WTC11 (cell line): ENCODE results near the gene CYP4F12. TPM values are rescaled to one million over a fixed set of nuclear protein-coding genes. Genes with fewer than 3 reads are reported as not detected.

Source experiments
- ATAC-seq: fragments of 200-7000 bp; cut with Tn5 transposase; 2 replicates; pipeline ENCODE4 v1.10.0; 2021; ENCODE audit warnings: mild to moderate bottlenecking, moderate library complexity
- CTCF ChIA-PET: fragments of 300-600 bp; sonication (Branson Sonifier 250); formaldehyde crosslinking; loops from one replicate; lab custom pipeline; 2021; ENCODE audit warnings: antibody characterized with exemption; lab: Charles Lee
- POLR2A ChIA-PET: fragments of 350-600 bp; sonication (Branson Sonifier 250); formaldehyde crosslinking; loops from one replicate; lab custom pipeline; 2021; ENCODE audit warnings: antibody characterized with exemption; lab: Charles Lee
- DNase-seq: peaks from one replicate; pipeline ENCODE4 v3.0.0; 2021; ENCODE audit warnings: low spot score
- H3K27ac Mint-ChIP-seq: 2 replicates; pipeline ENCODE4 v1.8.0; 2021; ENCODE audit warnings: mixed read lengths
- H3K27me3 Mint-ChIP-seq: 2 replicates; pipeline ENCODE4 v1.8.0; 2021; ENCODE audit warnings: low read depth, mild to moderate bottlenecking, moderate library complexity, mixed read lengths
- H3K36me3 Mint-ChIP-seq: 2 replicates; pipeline ENCODE4 v1.8.0; 2021; ENCODE audit warnings: mixed read lengths
- H3K4me1 Mint-ChIP-seq: 2 replicates; pipeline ENCODE4 v1.8.0; 2022; ENCODE audit warnings: mixed read lengths
- H3K4me3 Mint-ChIP-seq: 2 replicates; pipeline ENCODE4 v1.8.0; 2021; ENCODE audit warnings: mild to moderate bottlenecking, moderate library complexity, mixed read lengths
- H3K9me3 Mint-ChIP-seq: 2 replicates; pipeline ENCODE4 v1.8.0; 2021; ENCODE audit warnings: mixed read lengths
- ATF1 ChIP-seq: sonication (generic); formaldehyde crosslinking; IDR thresholded peaks from 2 replicates; pipeline ENCODE4 v1.8.1; 2023; ENCODE audit warnings: mild to moderate bottlenecking, moderate library complexity, missing genetic modification reagents
- ELF4 ChIP-seq: sonication (generic); formaldehyde crosslinking; IDR thresholded peaks from 2 replicates; pipeline ENCODE4 v1.8.1; 2022; ENCODE audit warnings: low read depth, mild to moderate bottlenecking, moderate library complexity, missing genetic modification reagents
- FOXJ3 ChIP-seq: sonication (generic); formaldehyde crosslinking; IDR thresholded peaks from 2 replicates; pipeline ENCODE4 v1.9.0; 2021; ENCODE audit warnings: missing genetic modification reagents, mild to moderate bottlenecking, borderline replicate concordance
- FOXK1 ChIP-seq: sonication (generic); formaldehyde crosslinking; IDR thresholded peaks from 2 replicates; pipeline ENCODE4 v1.8.0; 2022; ENCODE audit warnings: mild to moderate bottlenecking, moderate library complexity, missing genetic modification reagents
- GABPB1 ChIP-seq: sonication (generic); formaldehyde crosslinking; IDR thresholded peaks from 2 replicates; pipeline ENCODE4 v1.8.1; 2023; ENCODE audit warnings: mild to moderate bottlenecking, missing genetic modification reagents
- HMGA2 ChIP-seq: fragments of 250-450 bp; sonication (Bioruptor Pico); IDR thresholded peaks from 2 replicates; pipeline ENCODE4 v1.4.0; 2021; ENCODE audit warnings: mild to moderate bottlenecking, moderate library complexity
- IRF2 ChIP-seq: sonication (generic); formaldehyde crosslinking; IDR thresholded peaks from 2 replicates; pipeline ENCODE4 v1.8.0; 2022; ENCODE audit warnings: low read depth, missing genetic modification reagents, borderline replicate concordance
- JUN ChIP-seq: sonication (generic); formaldehyde crosslinking; IDR thresholded peaks from 2 replicates; pipeline ENCODE4 v1.8.0; 2023; ENCODE audit warnings: mild to moderate bottlenecking, missing genetic modification reagents
- MYBL2 ChIP-seq: sonication (generic); formaldehyde crosslinking; IDR thresholded peaks from 2 replicates; pipeline ENCODE4 v1.8.1; 2023; ENCODE audit warnings: mild to moderate bottlenecking, moderate library complexity, missing genetic modification reagents
- NR1H2 ChIP-seq: sonication (generic); formaldehyde crosslinking; IDR thresholded peaks from 2 replicates; pipeline ENCODE4 v1.9.0; 2021; ENCODE audit warnings: mild to moderate bottlenecking, moderate library complexity, missing genetic modification reagents
- NR3C1 ChIP-seq: sonication (generic); formaldehyde crosslinking; conservative IDR thresholded peaks from 2 replicates; pipeline ENCODE4 v1.8.1; 2023; ENCODE audit warnings: low read depth, mild to moderate bottlenecking, missing genetic modification reagents
- OVOL2 ChIP-seq: fragments of 250-450 bp; sonication (Bioruptor Pico); IDR thresholded peaks from 2 replicates; pipeline ENCODE4 v1.9.0; 2021; ENCODE audit warnings: mild to moderate bottlenecking, borderline replicate concordance
- SOX15 ChIP-seq: fragments of 250-450 bp; sonication (Bioruptor Pico); IDR thresholded peaks from 2 replicates; pipeline ENCODE4 v1.9.0; 2021; ENCODE audit warnings: mild to moderate bottlenecking
- SP1 ChIP-seq: sonication (generic); formaldehyde crosslinking; conservative IDR thresholded peaks from 2 replicates; pipeline ENCODE4 v1.8.1; 2022; ENCODE audit warnings: missing genetic modification reagents
- ZNF121 ChIP-seq: sonication (generic); formaldehyde crosslinking; IDR thresholded peaks from 2 replicates; pipeline ENCODE4 v1.8.0; 2023; ENCODE audit warnings: missing genetic modification reagents
- ZNF219 ChIP-seq: sonication (generic); formaldehyde crosslinking; IDR thresholded peaks from 2 replicates; pipeline ENCODE4 v1.8.0; 2023; ENCODE audit warnings: missing genetic modification reagents, mild to moderate bottlenecking, borderline replicate concordance
- ZNF263 ChIP-seq: sonication (generic); formaldehyde crosslinking; IDR thresholded peaks from 2 replicates; pipeline ENCODE4 v1.8.1; 2022; ENCODE audit warnings: low read depth, mild to moderate bottlenecking, moderate library complexity, missing genetic modification reagents
- ZNF281 ChIP-seq: sonication (generic); formaldehyde crosslinking; IDR thresholded peaks from 2 replicates; pipeline ENCODE4 v1.8.0; 2023; ENCODE audit warnings: mild to moderate bottlenecking, missing genetic modification reagents
- ZNF671 ChIP-seq: fragments of 250-450 bp; sonication (Bioruptor Pico); IDR thresholded peaks from 2 replicates; pipeline ENCODE4 v1.8.0; 2021; ENCODE audit warnings: mild to moderate bottlenecking
- total RNA-seq: library from RNA; stranded (reverse); gene quantifications from 3 replicates; pipeline ENCODE4 v1.2.3, GENCODE V29; 2021
- TF ChIP-seq, protein P1 (sequence below): sonication (generic); formaldehyde crosslinking; IDR thresholded peaks from 2 replicates; pipeline ENCODE4 v1.8.1; 2023; ENCODE audit warnings: mild to moderate bottlenecking, missing genetic modification reagents, moderate library complexity
- TF ChIP-seq, protein P2 (sequence below): fragments of 250-450 bp; sonication (Bioruptor Pico); IDR thresholded peaks from 2 replicates; pipeline ENCODE4 v1.9.0; 2021; ENCODE audit warnings: mild to moderate bottlenecking

CYP4F12 gene
- total RNA-seq, 1 experiment from 2014 or later: not detected

- H3K9me3 Mint-ChIP-seq: peaks cover 71% of the 10 kb centered on the region
- no peak for DNase-seq
- H3K27me3 Mint-ChIP-seq: peaks cover 12% of the 10 kb centered on the region
- H3K36me3 Mint-ChIP-seq: peaks cover 59% of the 10 kb centered on the region
- no peak within 1 kb of the TSS for H3K4me3 Mint-ChIP-seq
- ChIA-PET CTCF (no interaction called here), POLR2A (no interaction called here)
- TF ChIP-seq ELF4 (CRISPR knock-in tag) (no peak), HMGA2 (CRISPR knock-in tag) (no peak), MYBL2 (no peak), SOX15 (CRISPR knock-in tag) (no peak), GABPB1 (CRISPR knock-in tag) (no peak), ZNF281 (CRISPR knock-in tag) (no peak), ZNF219 (no peak), NR3C1 (no peak), ZNF671 (no peak), NR1H2 (no peak), FOXK1 (CRISPR knock-in tag) (no peak), OVOL2 (CRISPR knock-in tag) (no peak), JUN (no peak), IRF2 (no peak), ZNF263 (CRISPR knock-in tag) (no peak), FOXJ3 (CRISPR knock-in tag) (no peak)
- TF ChIP-seq, protein P1, sequence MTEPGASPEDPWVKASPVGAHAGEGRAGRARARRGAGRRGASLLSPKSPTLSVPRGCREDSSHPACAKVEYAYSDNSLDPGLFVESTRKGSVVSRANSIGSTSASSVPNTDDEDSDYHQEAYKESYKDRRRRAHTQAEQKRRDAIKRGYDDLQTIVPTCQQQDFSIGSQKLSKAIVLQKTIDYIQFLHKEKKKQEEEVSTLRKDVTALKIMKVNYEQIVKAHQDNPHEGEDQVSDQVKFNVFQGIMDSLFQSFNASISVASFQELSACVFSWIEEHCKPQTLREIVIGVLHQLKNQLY (CRISPR knock-in tag): no peak
- H3K4me1 Mint-ChIP-seq: no peaks in the 10 kb centered on the region
- ATAC-seq: no peak
- H3K27ac Mint-ChIP-seq: no peak within 1 kb of the TSS
Measured at GRCh38 chr19:15640294-15640903, 32.5 kb upstream of the CYP4F12 start, which contains the start of gene CYP4F3. TSS of gene CYP4F3 (plus strand) at chr19:15640897. CDS start at chr19:15641416, 519 bp downstream.

- no peak for DNase-seq
- no peak for ATAC-seq
- H3K9me3 Mint-ChIP-seq: peaks cover 71% of the 10 kb centered on the region
- H3K27ac Mint-ChIP-seq: no peak overlapping the region
- CTCF ChIA-PET: no interaction called here
- POLR2A ChIA-PET: interaction anchor here (0.6 kb wide), 1 partner anchor 62 kb away, joined by 3 read pairs; no protein-coding TSS in a partner anchor
- 0 out of 2 replicates have a peak, but pooled peaks have one; percentile 16 for TF ChIP-seq GABPB1 (CRISPR knock-in tag)
- TF ChIP-seq ZNF121 (CRISPR knock-in tag): no peak
- TF ChIP-seq, protein P2, sequence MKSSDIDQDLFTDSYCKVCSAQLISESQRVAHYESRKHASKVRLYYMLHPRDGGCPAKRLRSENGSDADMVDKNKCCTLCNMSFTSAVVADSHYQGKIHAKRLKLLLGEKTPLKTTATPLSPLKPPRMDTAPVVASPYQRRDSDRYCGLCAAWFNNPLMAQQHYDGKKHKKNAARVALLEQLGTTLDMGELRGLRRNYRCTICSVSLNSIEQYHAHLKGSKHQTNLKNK (CRISPR knock-in tag): no peak
- no peak for TF ChIP-seq FOXJ3 (CRISPR knock-in tag)
- TF ChIP-seq IRF2: no peak
- TF ChIP-seq SP1 (CRISPR knock-in tag): no peak
- TF ChIP-seq ATF1: no peak
- H3K4me3 Mint-ChIP-seq: no peak overlapping the region
- H3K36me3 Mint-ChIP-seq: peaks cover 60% of the 10 kb centered on the region
- peaks cover 12% of the 10 kb centered on the region for H3K27me3 Mint-ChIP-seq
- H3K4me1 Mint-ChIP-seq: no peaks in the 10 kb centered on the region
Measured at GRCh38 chr19:15640904-15641597, 31.8 kb upstream of the CYP4F12 start.
